Activated gamma-delta T cell treated with anti-CD3 and anti-CD28 coated beads, Interleukin-2, amount 50 U/mL, for 16 hours (primary cell): ENCODE results near the gene SPRR2D.
"Not testable (repeated sequence)": the region's sequence is repeated elsewhere in the genome, so short reads cannot be mapped to it uniquely, and the experiment has no call there.

Experiments used
- DNase-seq: peaks from one replicate; pipeline ENCODE4 v3.0.0-alpha.2; 2020; ENCODE audit warnings: low read depth

SPRR2D gene

DNA sequence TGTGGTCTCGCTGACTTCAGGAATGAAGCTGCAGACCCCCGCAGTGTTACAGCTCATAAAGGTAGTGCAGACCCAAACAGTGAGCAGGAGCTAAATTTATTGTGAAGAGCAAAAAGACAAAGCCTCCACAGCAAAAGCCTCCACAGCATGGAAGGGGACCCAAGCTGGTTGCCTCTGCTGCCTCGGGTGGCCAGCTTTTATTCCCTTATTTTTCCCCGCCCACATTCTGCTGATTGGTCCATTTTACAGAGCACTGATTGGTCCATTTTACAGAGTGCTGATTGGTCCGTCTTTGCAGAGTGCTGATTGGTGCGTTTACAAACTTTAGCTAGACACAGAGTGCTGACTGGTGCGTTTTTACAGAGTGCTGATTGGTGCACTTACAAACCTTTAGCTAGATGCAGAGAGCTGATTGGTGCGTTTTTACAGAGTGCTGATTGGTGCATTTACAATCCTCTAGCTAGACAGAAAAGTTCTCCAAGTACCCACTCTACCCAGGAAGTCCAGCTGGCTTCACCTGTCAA lies 29.6 kb downstream of the SPRR2D start:
- DNase-seq, result not testable (repeated sequence)

DNA sequence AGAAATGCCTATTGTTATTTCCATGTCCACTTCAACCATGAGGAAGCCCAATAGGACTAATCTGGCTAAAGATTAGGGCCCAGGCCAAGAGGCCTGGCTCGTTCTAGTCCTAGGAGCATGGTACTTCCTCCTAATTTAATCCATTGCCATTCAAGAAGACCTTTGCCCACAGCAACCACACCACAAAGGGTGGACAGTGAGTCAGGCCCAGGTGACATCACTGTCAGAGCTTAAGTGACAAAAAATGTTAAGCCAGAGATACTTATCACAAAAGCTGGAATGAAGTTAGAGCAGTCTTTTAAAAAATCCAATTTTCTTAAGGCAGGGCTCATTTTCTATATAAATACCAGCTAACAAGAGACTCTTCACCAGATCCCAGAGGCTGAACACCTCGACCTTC lies 39.5 kb downstream of the SPRR2D start, which contains the start of gene SPRR3:
TSS of gene SPRR3 (plus strand) at position 368 of the 400 bp plus-strand sequence. CDS start 1,272 bp downstream, outside the sequence.
- no peak for DNase-seq

DNA sequence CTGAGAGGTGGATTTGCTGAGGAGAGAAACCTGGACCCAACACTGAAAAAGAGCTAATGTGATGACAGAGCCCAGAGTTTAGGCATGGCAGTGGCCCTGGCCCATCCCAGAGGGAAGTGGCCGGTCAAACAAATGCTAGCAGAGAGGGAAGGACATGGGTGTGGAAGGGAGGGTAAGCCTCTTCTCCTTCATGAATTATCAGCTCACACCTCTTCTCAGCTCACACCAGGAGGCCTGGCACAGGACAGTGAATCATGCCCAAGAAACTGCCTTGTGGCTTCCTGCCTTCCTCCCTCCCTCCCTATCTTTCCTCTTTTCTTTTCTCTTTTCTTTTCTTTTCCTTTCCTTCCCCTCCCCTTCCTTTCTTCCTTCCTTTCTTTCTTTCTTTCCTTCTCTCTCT lies 40.6 kb downstream of the SPRR2D start:
- no peak for DNase-seq

DNA sequence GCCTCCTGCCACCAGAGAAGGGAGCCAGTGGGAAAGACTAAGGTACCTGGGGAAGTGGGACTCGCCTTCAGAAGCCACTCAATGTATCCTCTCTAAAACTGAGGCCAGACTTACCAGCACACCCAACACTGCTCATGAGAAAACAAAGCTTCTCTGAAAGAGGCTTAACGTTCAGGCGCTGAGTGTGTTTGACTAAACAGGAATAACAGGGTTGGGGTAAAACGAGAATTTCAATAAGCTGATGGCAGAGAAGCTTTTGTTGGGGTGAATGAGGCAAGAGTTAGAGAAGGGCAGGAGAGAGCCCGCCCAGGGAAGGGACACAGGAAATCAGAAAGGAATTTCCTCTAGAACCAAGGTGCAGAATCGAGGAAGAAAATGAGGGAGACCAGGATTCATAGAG lies 41.1 kb downstream of the SPRR2D start:
- DNase-seq, result no peak

DNA sequence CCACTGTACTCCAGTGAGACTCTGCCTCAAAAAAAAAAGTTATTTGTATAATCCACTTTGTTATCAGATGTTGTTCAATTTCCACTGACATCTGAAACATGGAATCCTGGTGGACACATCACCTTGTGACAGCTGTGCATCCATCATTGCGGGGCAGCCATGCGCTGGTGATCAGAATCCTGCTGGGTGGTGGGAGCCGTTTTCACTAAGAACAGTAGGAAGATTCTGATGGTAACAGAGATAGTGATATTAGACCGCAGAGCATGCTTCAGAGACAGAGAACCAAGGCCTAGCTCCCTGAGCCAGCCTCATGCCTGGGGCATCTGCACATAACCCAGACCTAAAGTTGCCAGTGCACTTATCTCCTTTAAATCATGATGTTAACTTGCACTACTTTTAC lies 42.4 kb downstream of the SPRR2D start:
- no peak for DNase-seq

DNA sequence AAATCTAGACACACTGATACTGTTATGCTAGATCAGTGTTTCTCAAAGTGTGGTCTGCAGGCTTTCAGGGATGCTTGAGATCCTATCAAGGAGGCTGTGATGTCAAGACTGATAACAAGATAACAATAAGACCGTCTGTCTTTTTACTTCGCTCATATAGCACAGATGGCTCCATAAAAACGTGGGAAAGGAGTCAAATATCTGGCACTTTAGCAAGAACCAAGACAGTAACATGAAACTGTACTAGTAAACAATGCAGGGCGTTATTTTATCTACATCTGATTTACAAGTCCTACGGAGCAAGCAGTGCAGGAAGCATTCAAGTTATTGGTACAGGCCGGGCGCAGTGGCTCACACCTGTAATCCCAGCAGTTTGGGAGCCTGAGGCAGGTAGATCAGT lies 43.0 kb downstream of the SPRR2D start:
- DNase-seq, result no peak

DNA sequence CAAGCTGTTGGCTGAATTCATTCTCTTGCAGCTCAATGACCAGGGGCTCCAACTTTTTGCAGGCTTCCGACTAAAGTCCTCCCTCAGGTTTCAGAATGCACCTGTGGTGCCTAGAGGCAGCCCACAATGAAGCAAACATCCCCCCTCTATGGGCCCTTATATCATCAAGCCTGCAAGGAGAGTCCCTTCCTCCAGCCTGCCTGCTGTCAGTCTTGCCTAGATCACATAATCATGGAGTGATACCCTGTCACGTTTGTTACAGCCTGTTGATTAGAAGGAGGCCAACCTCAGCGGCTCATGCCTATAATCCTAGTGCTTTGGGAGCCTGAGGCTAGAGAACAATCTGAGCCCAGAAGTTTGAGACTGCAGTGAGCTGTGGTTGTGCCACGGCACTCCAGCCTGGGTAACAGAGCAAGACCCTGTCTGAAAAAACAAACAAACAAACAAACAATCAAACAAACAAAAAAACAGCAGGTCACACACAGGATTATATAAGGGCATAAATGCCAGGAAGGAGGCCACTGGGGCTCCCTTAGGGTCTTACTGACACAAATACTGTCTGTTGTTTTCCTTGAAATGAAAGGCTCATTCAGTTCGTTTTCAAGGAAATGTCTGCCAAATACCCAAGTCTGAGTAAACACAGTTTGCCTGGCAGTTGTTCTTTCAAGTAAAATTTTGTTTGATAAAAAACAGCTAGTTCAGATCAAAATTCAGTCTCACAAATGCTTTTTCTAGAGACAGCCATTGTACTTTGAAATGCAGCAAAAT lies 44.1 kb downstream of the SPRR2D start:
- DNase-seq, result no peak

DNA sequence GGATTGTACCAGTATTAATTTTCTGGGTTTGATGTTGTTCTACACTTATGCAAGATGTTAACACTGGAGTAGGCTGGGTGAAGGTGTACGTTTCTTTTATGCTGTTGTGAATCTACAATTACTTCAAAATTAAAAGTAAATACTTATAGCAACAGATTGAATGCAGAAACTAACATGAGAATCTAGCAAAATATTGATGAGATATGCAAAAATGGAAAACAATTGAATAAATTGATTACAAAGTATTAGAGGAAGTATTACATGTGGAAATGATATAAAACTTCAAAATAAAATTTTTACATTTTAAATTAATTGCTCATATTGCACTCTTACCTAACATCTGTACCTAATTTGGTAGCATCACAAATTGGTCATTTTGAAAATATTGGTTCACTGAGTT lies 45.1 kb downstream of the SPRR2D start:
- no peak for DNase-seq

DNA sequence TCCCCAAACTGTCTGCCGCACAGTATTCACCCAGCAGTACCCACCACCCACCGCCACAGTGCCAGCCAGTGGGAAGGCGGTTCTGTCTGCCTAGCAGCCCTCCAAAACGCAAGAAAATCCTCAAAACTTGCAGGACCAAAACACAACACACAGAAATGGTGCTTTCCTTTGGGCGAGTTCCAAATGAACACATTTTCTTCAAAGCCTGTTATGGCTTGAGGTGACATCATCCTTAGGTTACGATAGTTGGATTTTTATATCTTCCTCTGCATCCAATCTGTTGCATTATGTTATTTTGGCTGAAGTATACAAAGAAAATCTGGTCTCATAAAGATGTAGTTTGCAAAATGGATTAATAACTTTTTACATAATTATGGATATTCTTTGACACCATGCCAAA lies 47.7 kb downstream of the SPRR2D start:
- no peak for DNase-seq
